Epidermal melanocyte (primary cell): ENCODE results near the gene LILRA2.
"Not testable (repeated sequence)": the region's sequence is repeated elsewhere in the genome, so short reads cannot be mapped to it uniquely, and the experiment has no call there.

Experiments used
- DNase-seq: peaks from one replicate; pipeline ENCODE4 v3.0.0; 2011; ENCODE audit warnings: low spot score; ENCODE audit not compliant: insufficient read length

The LILRA2 gene

GRCh38 chr19:54571715-54572615, 1.6 kb upstream of the LILRA2 start:
- not testable (repeated sequence) for DNase-seq

- no peak for DNase-seq
These were observed 786 bp upstream of the LILRA2 start for GRCh38 chr19:54572696-54573311.

DNA sequence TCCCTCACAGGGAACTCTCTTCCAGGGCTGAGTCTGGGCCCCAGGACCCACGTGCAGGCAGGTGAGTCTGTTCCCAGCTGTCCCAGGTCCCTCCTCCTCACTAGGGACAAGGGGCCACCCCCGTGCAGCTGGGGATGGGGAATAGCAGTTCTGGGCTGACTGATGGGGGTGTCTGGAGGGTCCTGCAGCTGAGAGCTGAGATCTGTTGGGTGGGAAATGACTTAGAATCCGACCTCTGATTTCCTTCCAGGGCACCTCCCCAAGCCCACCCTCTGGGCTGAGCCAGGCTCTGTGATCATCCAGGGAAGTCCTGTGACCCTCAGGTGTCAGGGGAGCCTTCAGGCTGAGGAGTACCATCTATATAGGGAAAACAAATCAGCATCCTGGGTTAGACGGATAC, 461 bp downstream of the LILRA2 start:
- no peak for DNase-seq

- no peak for DNase-seq
These were observed 1.0 kb downstream of the LILRA2 start for GRCh38 chr19:54574527-54575056.

DNA sequence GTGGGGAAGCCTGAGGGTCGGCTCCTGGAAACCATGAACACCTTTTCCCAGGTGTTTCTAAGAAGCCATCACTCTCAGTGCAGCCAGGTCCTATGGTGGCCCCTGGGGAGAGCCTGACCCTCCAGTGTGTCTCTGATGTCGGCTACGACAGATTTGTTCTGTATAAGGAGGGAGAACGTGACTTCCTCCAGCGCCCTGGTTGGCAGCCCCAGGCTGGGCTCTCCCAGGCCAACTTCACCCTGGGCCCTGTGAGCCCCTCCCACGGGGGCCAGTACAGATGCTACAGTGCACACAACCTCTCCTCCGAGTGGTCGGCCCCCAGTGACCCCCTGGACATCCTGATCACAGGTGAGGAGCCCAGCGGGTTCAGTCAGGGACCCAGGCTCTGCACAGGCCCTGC, 1.6 kb downstream of the LILRA2 start:
- DNase-seq: not testable (repeated sequence)

DNA sequence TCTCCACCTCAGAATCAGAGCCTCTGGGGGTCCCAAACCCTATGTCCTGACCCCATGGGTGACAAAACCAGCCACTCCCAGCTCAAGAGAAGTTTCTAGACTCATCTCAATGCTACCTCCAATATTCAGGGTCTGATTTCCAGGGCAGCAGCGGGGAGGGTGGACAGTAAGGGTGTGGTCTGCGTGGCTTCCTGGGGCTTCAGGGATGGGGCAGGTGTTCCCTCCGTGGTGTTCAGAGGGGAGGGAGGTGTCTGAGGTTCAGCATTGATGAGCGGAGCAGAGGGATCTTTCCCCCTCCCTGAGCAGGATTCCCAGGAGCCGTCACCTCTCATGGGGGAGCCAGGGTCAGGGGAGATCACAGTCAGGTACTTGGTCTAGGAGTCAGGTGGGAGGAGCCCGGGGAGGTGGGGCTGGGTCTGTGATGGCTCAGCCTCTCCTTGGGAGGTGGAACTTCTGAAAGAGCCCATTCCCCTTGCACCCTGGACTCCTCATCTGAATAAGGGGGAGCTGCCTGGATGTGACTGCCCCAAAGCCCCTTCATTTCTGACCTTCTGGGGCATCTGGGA, 2.9 kb downstream of the LILRA2 start:
- no peak for DNase-seq

DNA sequence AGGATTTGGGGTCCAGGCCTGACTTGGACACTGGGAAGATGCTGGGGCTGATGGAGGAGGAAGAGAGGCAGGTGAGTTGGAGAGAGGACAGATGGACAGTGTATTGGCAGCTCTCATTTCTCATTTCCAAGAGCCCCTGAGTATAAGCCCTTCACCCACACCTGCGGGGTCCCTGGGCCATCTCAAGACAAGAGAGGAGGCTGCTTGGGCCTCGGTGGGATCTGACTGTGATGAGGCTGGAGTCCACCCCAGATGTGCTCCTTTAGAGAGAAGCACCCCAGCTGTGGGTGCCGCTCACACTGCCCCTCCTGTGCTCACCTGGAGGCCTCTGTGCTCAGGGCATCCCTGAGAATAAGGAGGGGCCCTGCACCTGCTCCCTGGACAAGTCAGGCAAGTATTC, 3.7 kb downstream of the LILRA2 start:
- no peak for DNase-seq

DNA sequence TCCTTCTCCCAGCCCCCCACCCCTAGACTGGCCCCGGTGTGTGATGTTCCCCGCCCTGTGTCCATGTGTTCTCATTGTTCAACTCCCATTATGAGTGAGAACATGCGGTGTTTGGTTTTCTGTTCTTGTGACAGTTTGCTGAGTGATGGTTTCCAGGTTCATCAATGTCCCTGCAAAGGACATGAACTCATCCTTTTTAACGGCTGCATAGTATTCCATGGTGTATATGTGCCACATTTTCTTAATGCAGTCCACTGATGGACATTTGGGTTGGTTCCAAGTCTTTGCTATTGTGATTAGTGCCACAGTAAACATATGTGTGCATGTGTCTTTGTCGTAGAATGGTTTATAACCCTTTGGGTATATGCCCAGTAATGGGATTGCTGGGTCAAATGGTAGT, 4.7 kb downstream of the LILRA2 start:
- DNase-seq: not testable (repeated sequence)

- no peak for DNase-seq
These were observed 12.8 kb downstream of the LILRA2 start for GRCh38 chr19:54586397-54586796.

DNA sequence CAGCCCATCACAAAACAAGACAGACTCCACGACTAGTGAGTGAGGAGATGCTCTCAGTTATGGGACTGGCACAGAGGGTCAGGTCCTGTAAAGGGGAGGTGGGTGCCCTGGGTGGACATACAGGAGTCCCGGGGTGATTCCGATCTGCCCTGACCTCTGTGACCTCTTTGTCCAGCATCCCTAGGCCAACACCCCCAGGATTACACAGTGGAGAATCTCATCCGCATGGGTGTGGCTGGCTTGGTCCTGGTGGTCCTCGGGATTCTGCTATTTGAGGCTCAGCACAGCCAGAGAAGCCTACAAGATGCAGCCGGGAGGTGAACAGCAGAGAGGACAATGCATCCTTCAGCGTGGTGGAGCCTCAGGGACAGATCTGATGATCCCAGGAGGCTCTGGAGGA, 13.4 kb downstream of the LILRA2 start:
- no peak for DNase-seq

GRCh38 chr19:54593445-54593844, 19.9 kb downstream of the LILRA2 start, which contains the start of gene LILRA1:
TSS of gene LILRA1 (plus strand) at chr19:54593632. CDS start at chr19:54594245, 613 bp downstream.
- DNase-seq: not testable (repeated sequence)

GRCh38 chr19:54593931-54594626, 20.5 kb downstream of the LILRA2 start:
- not testable (repeated sequence) for DNase-seq

- DNase-seq: no peak
These were observed 21.1 kb downstream of the LILRA2 start for GRCh38 chr19:54594737-54595136.

DNA sequence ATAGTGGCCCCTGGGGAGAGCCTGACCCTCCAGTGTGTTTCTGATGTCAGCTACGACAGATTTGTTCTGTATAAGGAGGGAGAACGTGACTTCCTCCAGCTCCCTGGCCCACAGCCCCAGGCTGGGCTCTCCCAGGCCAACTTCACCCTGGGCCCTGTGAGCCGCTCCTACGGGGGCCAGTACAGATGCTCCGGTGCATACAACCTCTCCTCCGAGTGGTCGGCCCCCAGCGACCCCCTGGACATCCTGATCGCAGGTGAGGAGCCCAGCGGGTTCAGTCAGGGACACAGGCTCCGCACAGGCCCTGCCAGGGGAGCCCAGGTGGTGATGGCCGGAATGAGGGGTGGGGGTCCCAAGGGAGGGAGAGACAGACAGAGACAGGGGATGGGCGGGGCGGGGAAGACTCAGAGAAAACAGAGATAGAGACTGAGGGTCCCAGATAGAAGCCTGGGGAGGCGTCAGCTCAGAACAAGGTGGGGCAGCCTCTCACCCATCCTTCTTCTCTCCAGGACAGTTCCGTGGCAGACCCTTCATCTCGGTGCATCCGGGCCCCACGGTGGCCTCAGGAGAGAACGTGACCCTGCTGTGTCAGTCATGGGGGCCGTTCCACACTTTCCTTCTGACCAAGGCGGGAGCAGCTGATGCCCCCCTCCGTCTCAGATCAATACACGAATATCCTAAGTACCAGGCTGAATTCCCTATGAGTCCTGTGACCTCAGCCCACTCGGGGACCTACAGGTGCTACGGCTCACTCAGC, 22.3 kb downstream of the LILRA2 start:
- DNase-seq: not testable (repeated sequence)

DNA sequence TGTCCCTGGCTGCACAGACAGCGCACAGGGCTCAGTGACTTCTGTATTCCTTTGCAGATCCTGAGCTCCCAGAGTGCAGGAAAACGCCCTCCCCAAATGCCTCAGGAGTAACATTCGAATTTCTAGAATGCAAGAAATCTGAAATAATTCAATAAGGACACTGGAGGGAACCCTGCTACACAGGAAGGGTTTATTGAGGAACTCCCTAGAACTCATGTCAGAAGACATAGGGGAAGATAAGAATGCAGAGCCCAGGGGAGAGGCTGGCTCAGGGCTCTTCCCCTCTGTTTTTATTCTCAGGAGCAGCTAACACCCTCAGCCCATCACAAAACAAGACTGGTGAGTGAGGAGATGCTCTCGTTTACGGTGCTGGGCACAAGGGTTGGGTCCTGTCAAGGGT, 26.6 kb downstream of the LILRA2 start:
- DNase-seq: no peak

DNA sequence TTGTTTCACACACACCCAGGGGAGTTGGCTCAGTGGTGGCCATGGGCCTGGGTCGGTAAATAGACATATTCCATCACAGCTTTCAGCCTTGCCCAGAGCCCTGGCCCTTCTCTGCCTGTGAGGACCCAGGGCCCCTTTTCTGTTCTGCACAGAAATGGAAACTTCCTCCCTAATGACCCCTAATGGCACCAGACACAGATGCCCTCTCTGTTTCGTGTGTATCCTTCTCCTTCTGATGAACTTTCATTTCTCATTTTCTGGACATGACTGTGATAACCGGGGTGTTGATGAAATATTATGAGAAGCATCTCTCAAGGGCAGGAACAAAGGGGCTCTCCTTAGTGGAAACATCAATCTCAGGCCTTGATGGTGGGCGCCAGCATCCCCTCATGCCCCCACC, 32.6 kb downstream of the LILRA2 start:
- DNase-seq: no peak

GRCh38 chr19:54606891-54607784, 33.5 kb downstream of the LILRA2 start:
- DNase-seq: no peak

DNA sequence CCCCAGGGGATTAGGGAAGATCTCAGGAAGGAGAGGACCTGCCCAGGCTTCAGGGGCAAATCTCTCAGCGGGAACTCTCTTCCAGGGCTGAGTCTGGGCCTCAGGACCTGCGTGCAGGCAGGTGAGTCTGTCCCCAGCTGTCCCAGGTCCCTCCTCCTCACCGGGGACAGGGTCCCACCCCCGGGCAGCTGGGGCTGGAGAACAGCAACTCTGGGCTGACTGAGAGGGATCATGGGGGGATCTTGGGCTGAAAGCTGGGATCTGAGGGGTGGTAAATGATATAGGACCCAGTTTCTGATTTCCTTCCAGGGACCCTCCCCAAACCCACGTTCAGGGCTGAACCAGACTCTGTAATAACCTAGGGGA, 34.2 kb downstream of the LILRA2 start:
- no peak for DNase-seq

DNA sequence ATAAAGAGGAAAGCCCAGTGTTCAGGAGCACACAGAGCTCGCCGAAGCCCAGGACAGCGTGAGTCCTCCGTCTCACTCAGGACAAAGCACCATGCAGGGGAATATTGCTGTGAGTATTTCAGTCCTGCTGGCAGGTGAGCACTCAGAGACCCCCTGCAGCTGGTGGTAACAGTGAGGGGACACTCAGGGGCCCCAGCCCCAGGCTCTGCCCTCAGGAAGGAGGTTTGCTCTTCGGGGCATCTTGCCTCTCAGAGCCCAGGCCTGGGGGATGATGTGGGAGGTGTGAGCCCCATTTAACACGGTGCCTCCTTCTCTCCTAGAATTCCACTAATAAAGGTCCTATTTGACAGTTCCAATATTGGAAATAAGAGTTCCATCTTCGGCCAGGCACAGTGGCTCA, 34.6 kb downstream of the LILRA2 start:
- no peak for DNase-seq

DNA sequence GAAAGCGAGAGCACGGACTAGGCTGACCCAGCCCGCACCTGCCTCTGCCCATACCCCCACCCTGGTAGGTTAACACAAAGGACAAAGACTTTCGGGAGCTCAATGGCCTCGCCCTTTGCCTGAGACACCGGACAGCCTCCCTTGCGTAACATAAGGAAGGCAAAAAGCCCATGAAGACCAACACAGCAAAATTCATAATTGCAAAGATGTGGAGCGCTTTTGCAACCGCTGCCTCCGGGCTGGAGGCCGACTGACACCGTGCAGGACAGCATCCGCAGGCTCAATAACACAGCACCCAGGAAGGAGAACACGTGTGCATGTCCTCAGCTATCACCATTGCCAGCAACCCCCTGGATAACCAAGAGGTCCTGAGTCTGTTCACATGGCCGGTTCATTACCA, 35.2 kb downstream of the LILRA2 start:
- DNase-seq: no peak
